Brain microvascular endothelial cell (primary cell): Measurements from ENCODE around the gene CP.

Experiments
- DNase-seq: peaks from one replicate; pipeline ENCODE4 v3.0.0-alpha.2; 2020
- H3K27ac ChIP-seq: fragments of 250-450 bp; sonication (Bioruptor Pico); 2 replicates; pipeline ENCODE4 v1.5.1; 2020; ENCODE audit warnings: mild to moderate bottlenecking, moderate library complexity
- H3K27me3 ChIP-seq: fragments of 250-450 bp; sonication (Bioruptor Pico); replicated peaks from 2 replicates; pipeline ENCODE4 v1.5.1; 2020; ENCODE audit warnings: mild to moderate bottlenecking
- H3K36me3 ChIP-seq: fragments of 250-450 bp; sonication (Bioruptor Pico); replicated peaks from 2 replicates; pipeline ENCODE4 v1.5.1; 2020; ENCODE audit warnings: mild to moderate bottlenecking
- H3K4me3 ChIP-seq: 2 replicates; pipeline ENCODE4 v1.5.1; 2011; ENCODE audit warnings: low read depth, mild to moderate bottlenecking, control low read depth, low read length, moderate library complexity
- CTCF ChIP-seq: IDR thresholded peaks from 2 replicates; pipeline ENCODE4 v1.5.1; 2011; ENCODE audit warnings: low read depth, mild to moderate bottlenecking, moderate library complexity, low read length, control low read depth, inconsistent platforms; ENCODE audit errors: missing control alignments
- in situ Hi-C: cut with HindIII; loops from 2 replicates; pipeline ENCODE4 v1.10.0; 2017; ENCODE audit warnings: low sequenced_read_pairs, low pct_ligation_motif_present

Gene CP

GRCh38 chr3:149179220-149179619, 42.4 kb downstream of the CP start:
- peak overlapping the region; percentile 54 for H3K27ac ChIP-seq
- no peak for TF ChIP-seq CTCF
- no peaks in the 10 kb centered on the region for H3K36me3 ChIP-seq
- in situ Hi-C loops = no loop called here
- no peak for DNase-seq
- no peak overlapping the region for H3K4me3 ChIP-seq
- no peaks in the 10 kb centered on the region for H3K27me3 ChIP-seq

- no peak for TF ChIP-seq CTCF
- Histone ChIP-seq H3K36me3 (no peaks in the 10 kb centered on the region), H3K27me3 (no peaks in the 10 kb centered on the region), H3K27ac (no peak overlapping the region), H3K4me3 (no peak overlapping the region)
- no peak for DNase-seq
- in situ Hi-C loops = no loop called here
These were observed 44.5 kb downstream of the CP start for GRCh38 chr3:149177122-149177521.

GRCh38 chr3:149174901-149175300, 46.7 kb downstream of the CP start:
- Histone ChIP-seq H3K27ac (no peak overlapping the region), H3K36me3 (no peaks in the 10 kb centered on the region), H3K27me3 (no peaks in the 10 kb centered on the region), H3K4me3 (no peak overlapping the region)
- no peak for TF ChIP-seq CTCF
- in situ Hi-C loops = no loop called here
- no peak for DNase-seq

GRCh38 chr3:149170672-149171071, 51.0 kb downstream of the CP start:
- Histone ChIP-seq H3K27ac (no peak overlapping the region), H3K4me3 (no peak overlapping the region), H3K27me3 (no peaks in the 10 kb centered on the region), H3K36me3 (peaks cover 6% of the 10 kb centered on the region)
- in situ Hi-C loops = no loop called here
- DNase-seq = no peak
- no peak for TF ChIP-seq CTCF

GRCh38 chr3:149167898-149168297, 53.7 kb downstream of the CP start:
- no peak overlapping the region for H3K4me3 ChIP-seq
- peaks cover 6% of the 10 kb centered on the region for H3K36me3 ChIP-seq
- no peak for DNase-seq
- no peak overlapping the region for H3K27ac ChIP-seq
- in situ Hi-C loops = no loop called here
- no peaks in the 10 kb centered on the region for H3K27me3 ChIP-seq
- no peak for TF ChIP-seq CTCF

- no peak for DNase-seq
- Histone ChIP-seq H3K4me3 (no peak overlapping the region), H3K36me3 (peaks cover 3% of the 10 kb centered on the region), H3K27me3 (no peaks in the 10 kb centered on the region), H3K27ac (no peak overlapping the region)
- no peak for TF ChIP-seq CTCF
- in situ Hi-C loops = no loop called here
These were observed 58.6 kb downstream of the CP start for GRCh38 chr3:149163066-149163465.
